ENCODE measurements around the gene DVL2.

DVL2 gene

DNA sequence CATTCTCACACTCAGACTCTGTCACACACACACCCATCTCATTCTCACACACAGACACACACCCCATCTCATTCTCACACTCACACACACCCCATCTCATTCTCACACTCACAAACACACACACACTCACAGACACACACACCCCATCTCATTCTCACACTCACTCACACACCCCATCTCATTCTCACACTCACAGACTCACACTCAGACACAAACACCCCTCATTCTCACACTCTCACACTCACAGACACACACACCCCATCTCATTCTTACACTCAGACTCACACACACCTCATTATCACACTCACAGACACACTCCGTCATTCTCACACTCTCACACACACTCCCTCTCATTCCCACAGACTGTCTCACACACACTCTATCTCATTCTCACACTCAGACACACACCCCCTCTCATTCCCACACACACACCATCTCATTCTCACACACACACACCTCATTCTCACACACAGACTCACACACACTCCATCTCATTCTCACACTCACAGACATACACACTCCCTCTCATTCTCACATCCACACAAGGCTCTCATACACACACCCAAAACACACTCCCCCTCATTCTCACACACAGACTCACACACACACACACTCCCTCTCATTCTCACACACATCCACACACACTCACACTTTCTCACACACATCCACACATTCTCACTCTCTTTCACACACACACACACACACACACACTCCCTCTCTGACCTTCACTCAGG, 58.0 kb downstream of the DVL2 start (continued):
- no peak for TF ChIP-seq ZBTB8A (tag by site-specific recombination; IDR thresholded peaks at IDR 0.05)
- TF ChIP-seq ZNF510 (tag by site-specific recombination; IDR thresholded peaks at IDR 0.05; ENCODE audit: insufficient replicate concordance), result no peak
- TF ChIP-seq ZNF274 (IDR thresholded peaks at IDR 0.05; ENCODE audit: low read length), result no peak
- no peak for TF ChIP-seq ZNF274 (tag by site-specific recombination; IDR thresholded peaks at IDR 0.05; ENCODE audit: borderline replicate concordance)
- no peak for TF ChIP-seq KLF8 (tag by site-specific recombination; IDR thresholded peaks at IDR 0.05)
- TF ChIP-seq ZNF426 (tag by site-specific recombination; IDR thresholded peaks at IDR 0.05), result no peak
- TF ChIP-seq, protein P1, sequence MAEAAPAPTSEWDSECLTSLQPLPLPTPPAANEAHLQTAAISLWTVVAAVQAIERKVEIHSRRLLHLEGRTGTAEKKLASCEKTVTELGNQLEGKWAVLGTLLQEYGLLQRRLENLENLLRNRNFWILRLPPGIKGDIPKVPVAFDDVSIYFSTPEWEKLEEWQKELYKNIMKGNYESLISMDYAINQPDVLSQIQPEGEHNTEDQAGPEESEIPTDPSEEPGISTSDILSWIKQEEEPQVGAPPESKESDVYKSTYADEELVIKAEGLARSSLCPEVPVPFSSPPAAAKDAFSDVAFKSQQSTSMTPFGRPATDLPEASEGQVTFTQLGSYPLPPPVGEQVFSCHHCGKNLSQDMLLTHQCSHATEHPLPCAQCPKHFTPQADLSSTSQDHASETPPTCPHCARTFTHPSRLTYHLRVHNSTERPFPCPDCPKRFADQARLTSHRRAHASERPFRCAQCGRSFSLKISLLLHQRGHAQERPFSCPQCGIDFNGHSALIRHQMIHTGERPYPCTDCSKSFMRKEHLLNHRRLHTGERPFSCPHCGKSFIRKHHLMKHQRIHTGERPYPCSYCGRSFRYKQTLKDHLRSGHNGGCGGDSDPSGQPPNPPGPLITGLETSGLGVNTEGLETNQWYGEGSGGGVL (tag by site-specific recombination; IDR thresholded peaks at IDR 0.05), result peak; percentile 61
- TF ChIP-seq OSR2 (tag by site-specific recombination; IDR thresholded peaks at IDR 0.05), result no peak
- no peak for TF ChIP-seq ZNF549 (tag by site-specific recombination; IDR thresholded peaks at IDR 0.05)
- TF ChIP-seq, protein P2, sequence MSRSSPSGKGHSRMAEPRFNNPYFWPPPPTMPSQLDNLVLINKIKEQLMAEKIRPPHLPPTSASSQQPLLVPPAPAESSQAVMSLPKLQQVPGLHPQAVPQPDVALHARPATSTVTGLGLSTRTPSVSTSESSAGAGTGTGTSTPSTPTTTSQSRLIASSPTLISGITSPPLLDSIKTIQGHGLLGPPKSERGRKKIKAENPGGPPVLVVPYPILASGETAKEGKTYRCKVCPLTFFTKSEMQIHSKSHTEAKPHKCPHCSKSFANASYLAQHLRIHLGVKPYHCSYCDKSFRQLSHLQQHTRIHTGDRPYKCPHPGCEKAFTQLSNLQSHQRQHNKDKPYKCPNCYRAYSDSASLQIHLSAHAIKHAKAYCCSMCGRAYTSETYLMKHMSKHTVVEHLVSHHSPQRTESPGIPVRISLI (tag by site-specific recombination; IDR thresholded peaks at IDR 0.05), result no peak
- no peak for TF ChIP-seq RBAK (tag by site-specific recombination; IDR thresholded peaks at IDR 0.05)
- TF ChIP-seq, protein P3, sequence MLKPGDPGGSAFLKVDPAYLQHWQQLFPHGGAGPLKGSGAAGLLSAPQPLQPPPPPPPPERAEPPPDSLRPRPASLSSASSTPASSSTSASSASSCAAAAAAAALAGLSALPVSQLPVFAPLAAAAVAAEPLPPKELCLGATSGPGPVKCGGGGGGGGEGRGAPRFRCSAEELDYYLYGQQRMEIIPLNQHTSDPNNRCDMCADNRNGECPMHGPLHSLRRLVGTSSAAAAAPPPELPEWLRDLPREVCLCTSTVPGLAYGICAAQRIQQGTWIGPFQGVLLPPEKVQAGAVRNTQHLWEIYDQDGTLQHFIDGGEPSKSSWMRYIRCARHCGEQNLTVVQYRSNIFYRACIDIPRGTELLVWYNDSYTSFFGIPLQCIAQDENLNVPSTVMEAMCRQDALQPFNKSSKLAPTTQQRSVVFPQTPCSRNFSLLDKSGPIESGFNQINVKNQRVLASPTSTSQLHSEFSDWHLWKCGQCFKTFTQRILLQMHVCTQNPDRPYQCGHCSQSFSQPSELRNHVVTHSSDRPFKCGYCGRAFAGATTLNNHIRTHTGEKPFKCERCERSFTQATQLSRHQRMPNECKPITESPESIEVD (tag by site-specific recombination; IDR thresholded peaks at IDR 0.05), result no peak
- no peak for TF ChIP-seq ZNF776 (tag by site-specific recombination; IDR thresholded peaks at IDR 0.05; ENCODE audit: borderline replicate concordance)
- no peak for TF ChIP-seq ZNF48 (tag by site-specific recombination; IDR thresholded peaks at IDR 0.05)
- peak; percentile 97 for TF ChIP-seq PRDM1 (tag by site-specific recombination; IDR thresholded peaks at IDR 0.05)
- no peak for TF ChIP-seq ZNF354C (tag by site-specific recombination; IDR thresholded peaks at IDR 0.05; ENCODE audit: borderline replicate concordance, low read depth)
- TF ChIP-seq GLIS2 (tag by site-specific recombination; IDR thresholded peaks at IDR 0.05), result no peak
- TF ChIP-seq ZNF2 (tag by site-specific recombination; IDR thresholded peaks at IDR 0.05), result 0 out of 2 replicates have a peak, but pooled peaks have one; percentile 29
- TF ChIP-seq SETDB1 (IDR thresholded peaks at IDR 0.05; ENCODE audit: insufficient read length, low read length), result no peak
- no peak for TF ChIP-seq IKZF3 (tag by site-specific recombination; IDR thresholded peaks at IDR 0.05)
- TF ChIP-seq ZNF555 (tag by site-specific recombination; conservative IDR thresholded peaks at IDR 0.05), result no peak
- TF ChIP-seq, protein P4, sequence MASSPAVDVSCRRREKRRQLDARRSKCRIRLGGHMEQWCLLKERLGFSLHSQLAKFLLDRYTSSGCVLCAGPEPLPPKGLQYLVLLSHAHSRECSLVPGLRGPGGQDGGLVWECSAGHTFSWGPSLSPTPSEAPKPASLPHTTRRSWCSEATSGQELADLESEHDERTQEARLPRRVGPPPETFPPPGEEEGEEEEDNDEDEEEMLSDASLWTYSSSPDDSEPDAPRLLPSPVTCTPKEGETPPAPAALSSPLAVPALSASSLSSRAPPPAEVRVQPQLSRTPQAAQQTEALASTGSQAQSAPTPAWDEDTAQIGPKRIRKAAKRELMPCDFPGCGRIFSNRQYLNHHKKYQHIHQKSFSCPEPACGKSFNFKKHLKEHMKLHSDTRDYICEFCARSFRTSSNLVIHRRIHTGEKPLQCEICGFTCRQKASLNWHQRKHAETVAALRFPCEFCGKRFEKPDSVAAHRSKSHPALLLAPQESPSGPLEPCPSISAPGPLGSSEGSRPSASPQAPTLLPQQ (tag by site-specific recombination; IDR thresholded peaks at IDR 0.05), result no peak
- TF ChIP-seq, protein P5, sequence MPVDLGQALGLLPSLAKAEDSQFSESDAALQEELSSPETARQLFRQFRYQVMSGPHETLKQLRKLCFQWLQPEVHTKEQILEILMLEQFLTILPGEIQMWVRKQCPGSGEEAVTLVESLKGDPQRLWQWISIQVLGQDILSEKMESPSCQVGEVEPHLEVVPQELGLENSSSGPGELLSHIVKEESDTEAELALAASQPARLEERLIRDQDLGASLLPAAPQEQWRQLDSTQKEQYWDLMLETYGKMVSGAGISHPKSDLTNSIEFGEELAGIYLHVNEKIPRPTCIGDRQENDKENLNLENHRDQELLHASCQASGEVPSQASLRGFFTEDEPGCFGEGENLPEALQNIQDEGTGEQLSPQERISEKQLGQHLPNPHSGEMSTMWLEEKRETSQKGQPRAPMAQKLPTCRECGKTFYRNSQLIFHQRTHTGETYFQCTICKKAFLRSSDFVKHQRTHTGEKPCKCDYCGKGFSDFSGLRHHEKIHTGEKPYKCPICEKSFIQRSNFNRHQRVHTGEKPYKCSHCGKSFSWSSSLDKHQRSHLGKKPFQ (tag by site-specific recombination; IDR thresholded peaks at IDR 0.05), result no peak
- TF ChIP-seq KLF16 (tag by site-specific recombination; IDR thresholded peaks at IDR 0.05), result no peak
- TF ChIP-seq ZNF404 (tag by site-specific recombination; IDR thresholded peaks at IDR 0.05), result no peak
- TF ChIP-seq KLF7 (tag by site-specific recombination; IDR thresholded peaks at IDR 0.05; ENCODE audit: borderline replicate concordance), result no peak
- TF ChIP-seq TRIM28 (IDR thresholded peaks at IDR 0.05; ENCODE audit: borderline replicate concordance, low read length), result no peak
- TF ChIP-seq ZNF175 (tag by site-specific recombination; IDR thresholded peaks at IDR 0.05), result no peak

Data from HEK293 (cell line).